Brain pericyte (primary cell): ENCODE measurements around the gene OR2A42.
"Not testable (repeated sequence)": the region's sequence is repeated elsewhere in the genome, so short reads cannot be mapped to it uniquely, and the experiment has no call there.

Source experiments
- DNase-seq: peaks from one replicate; pipeline ENCODE4 v3.0.0-alpha.2; 2012; ENCODE audit warnings: low read depth, low spot score

OR2A42 gene

GRCh38 chr7:144223675-144224074 is 15.7 kb downstream of the OR2A42 start:
- not testable (repeated sequence) for DNase-seq

- DNase-seq, result not testable (repeated sequence)
Measured at GRCh38 chr7:144220531-144220930, 18.9 kb downstream of the OR2A42 start.

GRCh38 chr7:144219149-144219548 is 20.3 kb downstream of the OR2A42 start:
- not testable (repeated sequence) for DNase-seq

GRCh38 chr7:144218581-144218980 is 20.8 kb downstream of the OR2A42 start:
- DNase-seq, result not testable (repeated sequence)

GRCh38 chr7:144217200-144217599 is 22.2 kb downstream of the OR2A42 start:
- not testable (repeated sequence) for DNase-seq

- DNase-seq, result not testable (repeated sequence)
Measured at GRCh38 chr7:144205306-144205705, 34.1 kb downstream of the OR2A42 start.

- not testable (repeated sequence) for DNase-seq
Measured at GRCh38 chr7:144203086-144203485, 36.3 kb downstream of the OR2A42 start.

GRCh38 chr7:144201978-144202377 is 37.4 kb downstream of the OR2A42 start:
- not testable (repeated sequence) for DNase-seq

- DNase-seq, result not testable (repeated sequence)
Measured at GRCh38 chr7:144198934-144199333, 40.5 kb downstream of the OR2A42 start.

- not testable (repeated sequence) for DNase-seq
Measured at GRCh38 chr7:144195212-144195872, 44.1 kb downstream of the OR2A42 start, which contains the start of gene ARHGEF35. TSS of gene ARHGEF35 (minus strand) at chr7:144195833. CDS start at chr7:144188383, 7,450 bp downstream.

GRCh38 chr7:144194453-144194852 is 45.0 kb downstream of the OR2A42 start:
- not testable (repeated sequence) for DNase-seq

- DNase-seq, result not testable (repeated sequence)
Measured at GRCh38 chr7:144193782-144194181, 45.6 kb downstream of the OR2A42 start.

GRCh38 chr7:144188578-144189171 is 50.7 kb downstream of the OR2A42 start:
- DNase-seq, result not testable (repeated sequence)

GRCh38 chr7:144187848-144188247 is 51.6 kb downstream of the OR2A42 start:
- not testable (repeated sequence) for DNase-seq

- not testable (repeated sequence) for DNase-seq
Measured at GRCh38 chr7:144183166-144183565, 56.2 kb downstream of the OR2A42 start, which contains the start of gene CTAGE4. TSS of gene CTAGE4 (plus strand) at chr7:144183466. CDS start at chr7:144183504, 38 bp downstream.

GRCh38 chr7:144179165-144179479 is 60.3 kb downstream of the OR2A42 start:
- not testable (repeated sequence) for DNase-seq

- not testable (repeated sequence) for DNase-seq
Measured at GRCh38 chr7:144178380-144179164, 60.8 kb downstream of the OR2A42 start.
